ENCODE results near the gene ARID1A.

DNA sequence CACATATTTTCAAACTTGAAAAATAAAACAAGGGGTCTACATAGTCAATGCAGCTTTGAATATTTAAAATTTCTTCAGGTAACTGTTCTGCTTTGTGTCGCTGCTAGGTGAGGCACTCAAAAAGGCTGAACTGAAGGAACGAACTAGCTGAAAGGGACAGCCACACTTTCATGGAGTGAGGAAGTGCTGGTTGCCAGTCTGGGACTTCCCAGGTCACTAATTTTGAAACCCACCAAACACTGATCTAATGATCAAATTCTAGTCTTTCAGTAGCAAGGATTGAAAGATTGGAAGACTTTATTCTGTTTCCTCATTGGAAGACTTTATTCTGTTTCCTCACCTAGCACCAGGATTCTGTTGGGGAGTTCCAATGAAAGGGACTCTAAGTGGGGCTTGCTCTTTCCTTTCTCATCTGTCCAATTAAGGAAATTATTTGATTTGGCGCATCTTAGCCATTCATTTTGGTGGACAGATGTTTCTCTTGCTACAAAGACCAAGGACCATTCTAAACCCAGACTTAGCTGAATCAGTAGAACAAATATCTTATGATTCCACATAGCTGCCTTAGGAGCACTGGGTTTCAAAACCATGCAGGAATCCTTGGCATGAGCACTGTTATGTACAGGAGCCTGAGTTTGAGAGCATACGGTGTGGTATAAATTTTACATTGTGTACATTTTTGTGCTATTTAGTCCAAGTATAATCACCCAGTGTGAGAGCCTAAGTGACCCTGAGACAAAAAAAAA, 10.9 kb upstream of the ARID1A start:
- no peak for TF ChIP-seq POLR2A (IDR thresholded peaks at IDR 0.05; ENCODE audit: low read length)
- no peak for TF ChIP-seq GATA1 (IDR thresholded peaks at IDR 0.05; ENCODE audit: low read depth, low read length)
